Measurements from ENCODE around the gene KLHL15. TPM values are rescaled to one million over a fixed set of nuclear protein-coding genes. Genes with fewer than 3 reads are reported as not detected.

KLHL15 gene
- total and polyA plus RNA-seq, 2 experiments from 2014 or later: 2.4 to 15.0 TPM

DNA sequence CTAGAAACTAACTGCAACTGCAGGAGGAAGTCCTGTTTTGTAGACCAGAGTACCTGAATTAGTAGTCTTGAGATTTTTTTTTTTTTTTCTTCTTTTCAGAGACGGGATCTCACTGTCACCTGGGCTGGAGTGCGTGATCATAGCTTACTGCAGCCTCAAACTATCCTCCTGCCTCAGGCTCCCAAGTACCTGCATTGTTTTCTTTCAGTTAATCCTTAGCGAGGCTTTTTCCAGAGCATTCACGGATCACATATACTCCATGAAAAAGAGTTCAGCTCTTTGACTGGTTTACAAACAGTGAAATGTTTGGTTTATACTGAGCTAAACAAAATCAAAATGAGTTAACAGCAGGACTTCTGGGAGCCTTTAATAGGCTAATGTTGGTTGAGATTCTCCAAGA lies 45.8 kb downstream of the KLHL15 start (continued):
- TF ChIP-seq, protein P1, sequence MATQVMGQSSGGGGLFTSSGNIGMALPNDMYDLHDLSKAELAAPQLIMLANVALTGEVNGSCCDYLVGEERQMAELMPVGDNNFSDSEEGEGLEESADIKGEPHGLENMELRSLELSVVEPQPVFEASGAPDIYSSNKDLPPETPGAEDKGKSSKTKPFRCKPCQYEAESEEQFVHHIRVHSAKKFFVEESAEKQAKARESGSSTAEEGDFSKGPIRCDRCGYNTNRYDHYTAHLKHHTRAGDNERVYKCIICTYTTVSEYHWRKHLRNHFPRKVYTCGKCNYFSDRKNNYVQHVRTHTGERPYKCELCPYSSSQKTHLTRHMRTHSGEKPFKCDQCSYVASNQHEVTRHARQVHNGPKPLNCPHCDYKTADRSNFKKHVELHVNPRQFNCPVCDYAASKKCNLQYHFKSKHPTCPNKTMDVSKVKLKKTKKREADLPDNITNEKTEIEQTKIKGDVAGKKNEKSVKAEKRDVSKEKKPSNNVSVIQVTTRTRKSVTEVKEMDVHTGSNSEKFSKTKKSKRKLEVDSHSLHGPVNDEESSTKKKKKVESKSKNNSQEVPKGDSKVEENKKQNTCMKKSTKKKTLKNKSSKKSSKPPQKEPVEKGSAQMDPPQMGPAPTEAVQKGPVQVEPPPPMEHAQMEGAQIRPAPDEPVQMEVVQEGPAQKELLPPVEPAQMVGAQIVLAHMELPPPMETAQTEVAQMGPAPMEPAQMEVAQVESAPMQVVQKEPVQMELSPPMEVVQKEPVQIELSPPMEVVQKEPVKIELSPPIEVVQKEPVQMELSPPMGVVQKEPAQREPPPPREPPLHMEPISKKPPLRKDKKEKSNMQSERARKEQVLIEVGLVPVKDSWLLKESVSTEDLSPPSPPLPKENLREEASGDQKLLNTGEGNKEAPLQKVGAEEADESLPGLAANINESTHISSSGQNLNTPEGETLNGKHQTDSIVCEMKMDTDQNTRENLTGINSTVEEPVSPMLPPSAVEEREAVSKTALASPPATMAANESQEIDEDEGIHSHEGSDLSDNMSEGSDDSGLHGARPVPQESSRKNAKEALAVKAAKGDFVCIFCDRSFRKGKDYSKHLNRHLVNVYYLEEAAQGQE (IDR thresholded peaks at IDR 0.05; ENCODE audit: unreplicated experiment): no peak
- TF ChIP-seq POLR2AphosphoS5 (IDR thresholded peaks at IDR 0.05; ENCODE audit: low read depth): no peak
- no peak for TF ChIP-seq ZNF114 (CRISPR knock-in tag; IDR thresholded peaks at IDR 0.05)
- TF ChIP-seq, protein P2, sequence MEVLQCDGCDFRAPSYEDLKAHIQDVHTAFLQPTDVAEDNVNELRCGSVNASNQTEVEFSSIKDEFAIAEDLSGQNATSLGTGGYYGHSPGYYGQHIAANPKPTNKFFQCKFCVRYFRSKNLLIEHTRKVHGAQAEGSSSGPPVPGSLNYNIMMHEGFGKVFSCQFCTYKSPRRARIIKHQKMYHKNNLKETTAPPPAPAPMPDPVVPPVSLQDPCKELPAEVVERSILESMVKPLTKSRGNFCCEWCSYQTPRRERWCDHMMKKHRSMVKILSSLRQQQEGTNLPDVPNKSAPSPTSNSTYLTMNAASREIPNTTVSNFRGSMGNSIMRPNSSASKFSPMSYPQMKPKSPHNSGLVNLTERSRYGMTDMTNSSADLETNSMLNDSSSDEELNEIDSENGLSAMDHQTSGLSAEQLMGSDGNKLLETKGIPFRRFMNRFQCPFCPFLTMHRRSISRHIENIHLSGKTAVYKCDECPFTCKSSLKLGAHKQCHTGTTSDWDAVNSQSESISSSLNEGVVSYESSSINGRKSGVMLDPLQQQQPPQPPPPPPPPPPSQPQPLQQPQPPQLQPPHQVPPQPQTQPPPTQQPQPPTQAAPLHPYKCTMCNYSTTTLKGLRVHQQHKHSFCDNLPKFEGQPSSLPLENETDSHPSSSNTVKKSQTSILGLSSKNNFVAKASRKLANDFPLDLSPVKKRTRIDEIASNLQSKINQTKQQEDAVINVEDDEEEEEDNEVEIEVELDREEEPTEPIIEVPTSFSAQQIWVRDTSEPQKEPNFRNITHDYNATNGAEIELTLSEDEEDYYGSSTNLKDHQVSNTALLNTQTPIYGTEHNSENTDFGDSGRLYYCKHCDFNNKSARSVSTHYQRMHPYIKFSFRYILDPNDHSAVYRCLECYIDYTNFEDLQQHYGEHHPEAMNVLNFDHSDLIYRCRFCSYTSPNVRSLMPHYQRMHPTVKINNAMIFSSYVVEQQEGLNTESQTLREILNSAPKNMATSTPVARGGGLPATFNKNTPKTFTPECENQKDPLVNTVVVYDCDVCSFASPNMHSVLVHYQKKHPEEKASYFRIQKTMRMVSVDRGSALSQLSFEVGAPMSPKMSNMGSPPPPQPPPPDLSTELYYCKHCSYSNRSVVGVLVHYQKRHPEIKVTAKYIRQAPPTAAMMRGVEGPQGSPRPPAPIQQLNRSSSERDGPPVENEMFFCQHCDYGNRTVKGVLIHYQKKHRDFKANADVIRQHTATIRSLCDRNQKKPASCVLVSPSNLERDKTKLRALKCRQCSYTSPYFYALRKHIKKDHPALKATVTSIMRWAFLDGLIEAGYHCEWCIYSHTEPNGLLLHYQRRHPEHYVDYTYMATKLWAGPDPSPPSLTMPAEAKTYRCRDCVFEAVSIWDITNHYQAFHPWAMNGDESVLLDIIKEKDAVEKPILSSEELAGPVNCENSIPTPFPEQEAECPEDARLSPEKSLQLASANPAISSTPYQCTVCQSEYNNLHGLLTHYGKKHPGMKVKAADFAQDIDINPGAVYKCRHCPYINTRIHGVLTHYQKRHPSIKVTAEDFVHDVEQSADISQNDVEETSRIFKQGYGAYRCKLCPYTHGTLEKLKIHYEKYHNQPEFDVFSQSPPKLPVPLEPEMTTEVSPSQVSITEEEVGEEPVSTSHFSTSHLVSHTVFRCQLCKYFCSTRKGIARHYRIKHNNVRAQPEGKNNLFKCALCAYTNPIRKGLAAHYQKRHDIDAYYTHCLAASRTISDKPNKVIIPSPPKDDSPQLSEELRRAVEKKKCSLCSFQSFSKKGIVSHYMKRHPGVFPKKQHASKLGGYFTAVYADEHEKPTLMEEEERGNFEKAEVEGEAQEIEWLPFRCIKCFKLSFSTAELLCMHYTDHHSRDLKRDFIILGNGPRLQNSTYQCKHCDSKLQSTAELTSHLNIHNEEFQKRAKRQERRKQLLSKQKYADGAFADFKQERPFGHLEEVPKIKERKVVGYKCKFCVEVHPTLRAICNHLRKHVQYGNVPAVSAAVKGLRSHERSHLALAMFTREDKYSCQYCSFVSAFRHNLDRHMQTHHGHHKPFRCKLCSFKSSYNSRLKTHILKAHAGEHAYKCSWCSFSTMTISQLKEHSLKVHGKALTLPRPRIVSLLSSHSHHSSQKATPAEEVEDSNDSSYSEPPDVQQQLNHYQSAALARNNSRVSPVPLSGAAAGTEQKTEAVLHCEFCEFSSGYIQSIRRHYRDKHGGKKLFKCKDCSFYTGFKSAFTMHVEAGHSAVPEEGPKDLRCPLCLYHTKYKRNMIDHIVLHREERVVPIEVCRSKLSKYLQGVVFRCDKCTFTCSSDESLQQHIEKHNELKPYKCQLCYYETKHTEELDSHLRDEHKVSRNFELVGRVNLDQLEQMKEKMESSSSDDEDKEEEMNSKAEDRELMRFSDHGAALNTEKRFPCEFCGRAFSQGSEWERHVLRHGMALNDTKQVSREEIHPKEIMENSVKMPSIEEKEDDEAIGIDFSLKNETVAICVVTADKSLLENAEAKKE (CRISPR knock-in tag; IDR thresholded peaks at IDR 0.05): no peak

DNA sequence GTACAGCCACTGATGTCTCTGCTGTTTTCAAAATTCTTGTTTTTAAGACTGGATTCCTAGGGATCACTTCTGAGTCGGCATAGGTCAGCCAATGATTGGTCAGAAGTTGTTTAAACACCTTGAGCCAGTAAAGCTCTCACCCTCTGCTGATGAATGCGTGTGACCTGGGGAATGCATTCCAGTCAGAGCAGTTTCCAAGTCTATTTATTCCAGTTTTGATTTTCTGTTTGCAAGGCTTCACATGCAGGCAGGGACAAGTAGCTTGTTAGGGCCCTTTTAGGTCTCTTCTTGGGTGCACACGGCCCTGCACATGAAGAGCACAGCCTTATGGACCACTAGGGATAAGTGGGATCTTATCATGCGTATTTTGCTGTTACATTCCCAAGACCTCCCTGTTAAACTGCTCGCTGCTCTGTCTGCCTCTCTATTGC lies 47.0 kb downstream of the KLHL15 start:
- H3K4me3 ChIP-seq: no peak overlapping the region
- H3K36me3 Mint-ChIP-seq (ENCODE audit: low read depth): peaks cover 11% of the 10 kb centered on the region
- H3K79me2 ChIP-seq (replicated peaks; ENCODE audit: insufficient read depth): no peaks in the 10 kb centered on the region
- peaks cover 7% of the 10 kb centered on the region for H3K27me3 Mint-ChIP-seq (ENCODE audit: insufficient read depth, low read depth, poor library complexity)
- H4K20me1 ChIP-seq (replicated peaks; ENCODE audit: insufficient read depth): no peaks in the 10 kb centered on the region
- H3F3A ChIP-seq (replicated peaks; ENCODE audit: low read depth): no peaks in the 10 kb centered on the region
- no peak overlapping the region for H3K4me3 Mint-ChIP-seq
- no peak overlapping the region for H2AFZ ChIP-seq
- H3K4me1 Mint-ChIP-seq: peaks cover 26% of the 10 kb centered on the region
- no peaks in the 10 kb centered on the region for H3K27me3 ChIP-seq (ENCODE audit: insufficient read depth)
- no peak for DNase-seq (ENCODE audit: low spot score)
- no peak; the same call in 2 of the 3 replicates for ATAC-seq
- H3K27ac Mint-ChIP-seq: no peak overlapping the region
- H3K27ac ChIP-seq (ENCODE audit: low read depth): no peak overlapping the region
- H3K4me2 ChIP-seq: no peak overlapping the region
- no peaks in the 10 kb centered on the region for H3K36me3 ChIP-seq (ENCODE audit: insufficient read depth)
- H3K4me1 ChIP-seq (ENCODE audit: insufficient read depth): peaks cover 10% of the 10 kb centered on the region
- no peaks in the 10 kb centered on the region for H3K9me3 Mint-ChIP-seq
- no peaks in the 10 kb centered on the region for H3K9me2 ChIP-seq (ENCODE audit: insufficient read depth)
- TF ChIP-seq JUNB (IDR thresholded peaks at IDR 0.05; ENCODE audit: unreplicated experiment) (no peak), EZH2 (IDR thresholded peaks at IDR 0.05; ENCODE audit: low read depth, unreplicated experiment) (no peak)
- TF ChIP-seq, protein P3, sequence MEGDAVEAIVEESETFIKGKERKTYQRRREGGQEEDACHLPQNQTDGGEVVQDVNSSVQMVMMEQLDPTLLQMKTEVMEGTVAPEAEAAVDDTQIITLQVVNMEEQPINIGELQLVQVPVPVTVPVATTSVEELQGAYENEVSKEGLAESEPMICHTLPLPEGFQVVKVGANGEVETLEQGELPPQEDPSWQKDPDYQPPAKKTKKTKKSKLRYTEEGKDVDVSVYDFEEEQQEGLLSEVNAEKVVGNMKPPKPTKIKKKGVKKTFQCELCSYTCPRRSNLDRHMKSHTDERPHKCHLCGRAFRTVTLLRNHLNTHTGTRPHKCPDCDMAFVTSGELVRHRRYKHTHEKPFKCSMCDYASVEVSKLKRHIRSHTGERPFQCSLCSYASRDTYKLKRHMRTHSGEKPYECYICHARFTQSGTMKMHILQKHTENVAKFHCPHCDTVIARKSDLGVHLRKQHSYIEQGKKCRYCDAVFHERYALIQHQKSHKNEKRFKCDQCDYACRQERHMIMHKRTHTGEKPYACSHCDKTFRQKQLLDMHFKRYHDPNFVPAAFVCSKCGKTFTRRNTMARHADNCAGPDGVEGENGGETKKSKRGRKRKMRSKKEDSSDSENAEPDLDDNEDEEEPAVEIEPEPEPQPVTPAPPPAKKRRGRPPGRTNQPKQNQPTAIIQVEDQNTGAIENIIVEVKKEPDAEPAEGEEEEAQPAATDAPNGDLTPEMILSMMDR (conservative IDR thresholded peaks at IDR 0.05; ENCODE audit: low read depth in 2 of 2): no peak

Data from GM23338 (cell line).